GM18508 (cell line): Measurements from ENCODE around the gene FAT1.
"Not testable (repeated sequence)": the region's sequence is repeated elsewhere in the genome, so short reads cannot be mapped to it uniquely, and the experiment has no call there.

Experiments
- ATAC-seq: cut with Tn5 transposase; IDR thresholded peaks from one replicate; pipeline ENCODE4 v1.9.1; 2021; ENCODE audit warnings: moderate number of reproducible peaks; ENCODE audit not compliant: insufficient read depth, unreplicated experiment

The FAT1 gene, protein sequence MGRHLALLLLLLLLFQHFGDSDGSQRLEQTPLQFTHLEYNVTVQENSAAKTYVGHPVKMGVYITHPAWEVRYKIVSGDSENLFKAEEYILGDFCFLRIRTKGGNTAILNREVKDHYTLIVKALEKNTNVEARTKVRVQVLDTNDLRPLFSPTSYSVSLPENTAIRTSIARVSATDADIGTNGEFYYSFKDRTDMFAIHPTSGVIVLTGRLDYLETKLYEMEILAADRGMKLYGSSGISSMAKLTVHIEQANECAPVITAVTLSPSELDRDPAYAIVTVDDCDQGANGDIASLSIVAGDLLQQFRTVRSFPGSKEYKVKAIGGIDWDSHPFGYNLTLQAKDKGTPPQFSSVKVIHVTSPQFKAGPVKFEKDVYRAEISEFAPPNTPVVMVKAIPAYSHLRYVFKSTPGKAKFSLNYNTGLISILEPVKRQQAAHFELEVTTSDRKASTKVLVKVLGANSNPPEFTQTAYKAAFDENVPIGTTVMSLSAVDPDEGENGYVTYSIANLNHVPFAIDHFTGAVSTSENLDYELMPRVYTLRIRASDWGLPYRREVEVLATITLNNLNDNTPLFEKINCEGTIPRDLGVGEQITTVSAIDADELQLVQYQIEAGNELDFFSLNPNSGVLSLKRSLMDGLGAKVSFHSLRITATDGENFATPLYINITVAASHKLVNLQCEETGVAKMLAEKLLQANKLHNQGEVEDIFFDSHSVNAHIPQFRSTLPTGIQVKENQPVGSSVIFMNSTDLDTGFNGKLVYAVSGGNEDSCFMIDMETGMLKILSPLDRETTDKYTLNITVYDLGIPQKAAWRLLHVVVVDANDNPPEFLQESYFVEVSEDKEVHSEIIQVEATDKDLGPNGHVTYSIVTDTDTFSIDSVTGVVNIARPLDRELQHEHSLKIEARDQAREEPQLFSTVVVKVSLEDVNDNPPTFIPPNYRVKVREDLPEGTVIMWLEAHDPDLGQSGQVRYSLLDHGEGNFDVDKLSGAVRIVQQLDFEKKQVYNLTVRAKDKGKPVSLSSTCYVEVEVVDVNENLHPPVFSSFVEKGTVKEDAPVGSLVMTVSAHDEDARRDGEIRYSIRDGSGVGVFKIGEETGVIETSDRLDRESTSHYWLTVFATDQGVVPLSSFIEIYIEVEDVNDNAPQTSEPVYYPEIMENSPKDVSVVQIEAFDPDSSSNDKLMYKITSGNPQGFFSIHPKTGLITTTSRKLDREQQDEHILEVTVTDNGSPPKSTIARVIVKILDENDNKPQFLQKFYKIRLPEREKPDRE (N-terminal part only)

DNA sequence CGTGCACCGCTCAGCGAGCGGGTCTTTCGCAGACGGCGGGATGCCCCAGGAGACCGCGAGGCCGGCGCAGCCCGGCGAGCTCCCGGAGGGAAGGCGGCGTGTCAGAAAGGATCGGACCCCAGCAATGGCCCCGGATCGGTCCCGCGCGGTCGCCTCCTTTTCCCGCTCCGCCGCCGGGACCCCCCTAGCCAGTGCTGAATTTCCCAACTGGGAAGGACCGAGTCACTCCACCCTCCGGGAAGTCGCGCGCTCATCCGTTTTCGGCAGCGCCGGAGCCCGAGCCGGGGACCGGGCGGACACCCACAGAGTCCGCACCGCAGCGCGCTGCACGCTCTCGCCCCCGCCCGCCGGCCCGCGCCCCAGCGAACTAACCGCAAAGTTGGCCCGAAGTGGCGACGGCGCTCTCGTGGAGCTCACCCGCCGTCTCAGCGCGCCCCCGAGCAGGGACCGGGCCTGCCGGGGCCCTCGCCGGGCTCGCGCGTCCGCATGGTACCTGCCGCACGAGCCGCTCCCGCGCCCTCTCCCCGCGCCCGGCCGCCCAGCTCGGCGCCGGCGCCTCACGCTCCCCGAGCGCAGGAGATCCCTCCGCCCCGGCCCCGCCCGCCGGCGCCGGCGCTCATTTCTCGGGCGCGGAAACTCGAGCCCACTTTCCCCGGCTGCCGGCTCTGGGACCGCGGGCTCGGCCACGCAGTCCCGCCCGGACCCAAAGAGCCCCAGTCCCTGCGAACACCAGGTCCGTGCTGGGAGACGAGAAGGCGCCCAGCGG lies at the start of gene FAT1:
Gene FAT1, minus strand, starts transcription at position 565 of the 766 bp plus-strand sequence. CDS start 14,029 bp downstream, outside the sequence.
- ATAC-seq: no peak

DNA sequence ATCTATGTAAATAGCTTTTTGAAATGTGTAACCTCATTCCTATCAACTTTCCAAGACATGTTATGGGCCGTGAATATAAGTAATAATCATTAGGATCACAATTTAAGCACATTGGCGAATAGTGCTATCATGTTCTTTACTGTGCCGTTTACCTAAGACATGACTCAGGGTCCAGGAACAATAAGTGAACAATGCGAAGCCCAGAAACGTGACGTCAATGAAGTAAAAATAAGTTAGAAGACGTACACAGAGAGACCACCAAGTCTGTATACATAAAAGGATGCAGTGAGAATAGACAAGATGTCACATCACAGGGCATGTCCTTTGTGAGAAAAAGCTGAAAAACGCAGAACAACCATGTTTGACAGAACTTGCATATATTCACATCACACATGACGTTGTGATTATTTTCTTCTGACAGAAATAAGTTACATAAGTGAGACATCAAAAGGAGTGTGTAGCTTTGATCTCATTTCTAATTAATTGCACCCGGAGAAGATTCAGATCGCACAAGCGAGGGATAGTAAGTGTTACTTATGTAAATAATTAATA lies 49.4 kb upstream of the FAT1 start:
- no peak for ATAC-seq

GRCh38 chr4:186771624-186772023 lies 48.0 kb upstream of the FAT1 start:
- no peak for ATAC-seq

GRCh38 chr4:186770481-186771175 lies 47.0 kb upstream of the FAT1 start:
- ATAC-seq: no peak

DNA sequence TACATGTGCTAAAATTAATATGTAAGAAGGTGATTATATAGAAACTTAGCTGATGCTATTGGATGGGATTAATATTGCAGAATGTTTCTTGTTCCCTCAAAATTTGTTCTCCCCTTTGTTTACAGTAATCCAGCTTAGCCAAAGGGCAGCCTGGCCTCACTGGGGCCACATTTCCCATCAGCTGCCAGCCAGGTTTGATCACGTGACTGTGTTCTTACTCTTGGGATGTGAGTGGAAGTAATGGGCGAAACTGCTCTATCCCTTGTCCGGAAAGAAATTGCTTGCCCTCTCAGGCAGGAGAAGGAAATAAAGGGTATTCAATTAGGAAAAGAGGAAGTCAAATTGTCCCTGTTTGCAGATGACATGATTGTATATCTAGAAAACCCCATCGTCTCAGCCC lies 44.1 kb upstream of the FAT1 start:
- ATAC-seq: no peak

GRCh38 chr4:186765673-186766546 lies 42.3 kb upstream of the FAT1 start:
- ATAC-seq: no peak

- no peak for ATAC-seq
Observed at GRCh38 chr4:186765138-186765537, 41.5 kb upstream of the FAT1 start.

- no peak for ATAC-seq
Observed at GRCh38 chr4:186764457-186764856, 40.8 kb upstream of the FAT1 start.

DNA sequence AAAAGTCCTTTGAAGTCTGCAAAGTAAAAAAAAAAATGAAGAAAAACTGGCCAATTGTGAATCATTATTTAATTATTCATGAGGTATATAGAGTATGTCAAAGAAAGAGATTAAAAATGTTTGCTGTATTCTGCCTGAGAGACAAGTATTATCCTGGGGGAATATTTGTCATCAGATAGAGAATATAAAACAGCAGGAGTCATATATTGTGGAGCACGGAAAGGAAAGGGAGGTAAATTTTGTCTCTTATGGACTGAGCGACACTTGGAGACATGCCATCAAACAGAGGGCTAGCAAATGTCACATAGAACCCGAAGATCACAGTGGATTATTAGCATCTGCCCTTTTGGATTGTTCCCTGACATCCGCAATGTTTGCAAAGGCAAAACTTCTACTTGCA lies 39.2 kb upstream of the FAT1 start:
- no peak for ATAC-seq

GRCh38 chr4:186762361-186762760 lies 38.7 kb upstream of the FAT1 start:
- no peak for ATAC-seq

DNA sequence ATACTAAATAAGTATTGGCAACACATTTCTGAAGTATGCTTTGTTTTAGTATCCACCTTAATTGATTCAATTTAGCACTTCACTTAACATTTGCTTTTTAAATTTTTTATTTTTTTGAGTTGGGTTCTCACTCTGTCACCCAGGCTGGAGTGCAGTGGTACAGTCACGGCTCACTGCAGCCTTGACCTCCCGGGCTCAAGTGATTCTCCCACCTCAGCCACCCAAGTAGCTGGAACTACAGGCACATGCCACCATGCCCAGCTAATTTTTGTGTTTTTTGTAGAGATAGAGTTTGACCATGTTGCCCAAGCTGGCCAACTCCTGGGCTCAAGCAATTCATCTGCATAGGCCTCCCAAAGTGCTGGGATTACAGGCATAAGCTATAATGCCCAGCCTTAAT lies 38.3 kb upstream of the FAT1 start:
- not testable (repeated sequence) for ATAC-seq

GRCh38 chr4:186761393-186761792 lies 37.7 kb upstream of the FAT1 start:
- ATAC-seq: no peak

DNA sequence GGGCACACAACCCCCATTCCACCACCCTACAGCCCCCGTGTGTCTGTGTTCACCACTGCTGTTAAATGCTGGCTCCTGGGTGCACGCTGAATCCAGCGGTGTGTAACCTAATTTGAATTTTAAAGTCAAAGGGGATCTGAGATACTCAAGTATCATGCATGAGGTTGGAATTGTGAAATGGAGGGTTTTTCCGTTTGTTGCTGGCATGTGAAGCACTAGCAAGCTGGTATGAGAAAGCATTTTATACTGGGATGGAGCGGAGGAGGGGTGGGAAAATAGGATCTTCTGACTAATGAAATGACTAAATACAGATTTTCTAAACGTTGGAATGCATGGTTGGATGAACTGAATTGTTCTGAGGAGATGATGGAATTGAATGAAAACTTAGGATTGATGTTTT lies 36.9 kb upstream of the FAT1 start:
- no peak for ATAC-seq

DNA sequence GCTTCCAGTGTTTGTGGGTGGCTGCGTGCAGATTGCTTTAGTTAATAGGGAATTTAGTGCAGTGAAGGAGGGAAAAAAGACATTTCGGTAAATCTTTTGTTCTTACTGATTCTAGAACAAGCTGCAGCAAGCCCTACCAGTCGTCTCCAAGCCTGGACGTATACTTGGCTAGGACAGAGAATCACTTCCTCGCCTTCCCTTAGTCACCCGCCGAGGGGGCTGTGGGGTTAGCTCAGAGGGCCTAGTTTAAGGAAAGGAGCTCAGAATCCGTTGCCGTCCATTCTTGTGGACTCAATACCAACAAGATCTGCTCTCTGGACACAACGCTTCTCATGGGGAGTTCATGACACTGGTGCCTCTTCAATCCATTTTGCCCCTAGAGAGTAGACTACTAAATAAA lies 36.3 kb upstream of the FAT1 start:
- ATAC-seq: no peak

- ATAC-seq: no peak
Observed at GRCh38 chr4:186758929-186759682, 35.5 kb upstream of the FAT1 start.

DNA sequence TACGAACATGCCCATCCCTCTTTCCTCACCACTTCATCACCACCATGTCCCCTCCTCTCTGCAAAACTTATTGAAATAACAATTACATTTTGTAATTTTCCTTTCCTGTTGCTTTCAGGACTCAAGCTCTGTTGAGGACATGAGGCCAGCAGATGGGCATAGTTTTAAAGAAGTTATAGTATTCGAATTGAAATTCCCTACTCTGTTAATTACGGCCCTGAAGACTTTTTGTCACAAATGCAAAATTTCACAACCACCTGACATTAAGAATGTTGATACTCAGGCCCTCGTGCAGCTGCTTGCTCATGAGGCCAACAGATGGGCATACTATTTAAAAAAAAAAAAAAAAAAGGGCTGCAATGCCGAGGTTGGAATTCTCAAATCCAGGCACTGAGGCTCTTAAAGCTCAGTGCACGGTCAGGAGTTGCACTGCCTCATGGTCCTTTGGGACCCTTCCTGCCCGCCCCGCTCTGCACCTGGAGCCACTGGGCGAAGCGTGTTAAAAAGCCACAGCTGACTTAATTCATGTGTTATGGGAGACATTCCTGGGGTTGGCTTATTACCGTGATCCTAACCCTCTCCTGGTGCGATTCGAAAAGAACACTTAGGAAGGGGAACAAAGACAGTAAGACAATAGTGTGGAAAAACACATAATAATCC lies 34.2 kb upstream of the FAT1 start:
- ATAC-seq: no peak

- ATAC-seq: not testable (repeated sequence)
Observed at GRCh38 chr4:186756550-186756949, 32.9 kb upstream of the FAT1 start.
